ENCODE data around the gene RSAD2. TPM values are rescaled to one million over a fixed set of nuclear protein-coding genes. Genes with fewer than 3 reads are reported as not detected.
A peak's percentile ranks its signal among the peaks of the same experiment; 100 is the strongest.

Gene RSAD2
- total and polyA plus RNA-seq, 9 of the 15 experiments (the other 6 are each of a cell fraction or from before 2014, with no cell fraction given) = 0.15 to 1.4 (median 0.28) TPM

- TF ChIP-seq ZHX1 (conservative IDR thresholded peaks at IDR 0.05; ENCODE audit: low read length) = no peak
- no peak for TF ChIP-seq ZBTB43 (CRISPR knock-in tag; IDR thresholded peaks at IDR 0.05)
- no peak for TF ChIP-seq NFE2 (IDR thresholded peaks at IDR 0.05; ENCODE audit: low read depth)
- no peak for TF ChIP-seq ZNF318 (IDR thresholded peaks at IDR 0.05; ENCODE audit: borderline replicate concordance in 1 of 2, low read depth in 1 of 2)
- TF ChIP-seq CUX1 (CRISPR knock-in tag; IDR thresholded peaks at IDR 0.05) = no peak
- TF ChIP-seq JUND (IDR thresholded peaks at IDR 0.05; ENCODE audit: borderline replicate concordance, low read depth, low read length) = peak; percentile 11; the same call in 1 of the 2 replicates
- no peak for TF ChIP-seq JUND (tag; IDR thresholded peaks at IDR 0.05; ENCODE audit: borderline replicate concordance, low read depth, low read length)
- no peak for TF ChIP-seq GTF2A2 (tag; IDR thresholded peaks at IDR 0.05)
Measured at GRCh38 chr2:6883448-6884122, 6.0 kb downstream of the RSAD2 start (continued).
